Left renal pelvis (tissue), 4 donors: ENCODE data around the gene RAP1GAP2. TPM values are rescaled to one million over a fixed set of nuclear protein-coding genes. Genes with fewer than 3 reads are reported as not detected.

ENCODE experiments used
- DNase-seq, 4 donors: peaks; one replicate each; pipeline ENCODE4 v3.0.0-alpha.2; 2013; ENCODE audit warnings: low read depth in 4 of 4, low spot score in 3 of 4
- polyA plus RNA-seq, 4 donors: library from polyadenylated mRNA; unstranded; fragments of 120-200 nt; gene quantifications; one replicate each; pipeline ENCODE4 v1.2.1, GENCODE V29; 2013; ENCODE audit not compliant: insufficient read length in 4 of 4

Gene RAP1GAP2
- polyA plus RNA-seq, 4 donors, result 1.7 to 28.5 (median 24.1) TPM

- no peak for DNase-seq
Observed at GRCh38 chr17:2852221-2852620, 56.0 kb downstream of the RAP1GAP2 start.

GRCh38 chr17:2852729-2853282 lies 56.6 kb downstream of the RAP1GAP2 start:
- DNase-seq, result no peak

- no peak for DNase-seq
Observed at GRCh38 chr17:2853283-2854142, 57.3 kb downstream of the RAP1GAP2 start.

GRCh38 chr17:2854143-2855055 lies 58.2 kb downstream of the RAP1GAP2 start:
- no peak for DNase-seq

GRCh38 chr17:2855063-2855600 lies 58.9 kb downstream of the RAP1GAP2 start:
- DNase-seq, result no peak

- DNase-seq, result no peak
Observed at GRCh38 chr17:2856727-2857126, 60.5 kb downstream of the RAP1GAP2 start.

GRCh38 chr17:2860045-2860444 lies 63.8 kb downstream of the RAP1GAP2 start:
- DNase-seq, result no peak

GRCh38 chr17:2860883-2861282 lies 64.6 kb downstream of the RAP1GAP2 start:
- no peak for DNase-seq

- no peak for DNase-seq
Observed at GRCh38 chr17:2862197-2862596, 66.0 kb downstream of the RAP1GAP2 start.

- DNase-seq, result no peak
Observed at GRCh38 chr17:2863204-2863603, 67.0 kb downstream of the RAP1GAP2 start.

GRCh38 chr17:2865228-2865627 lies 69.0 kb downstream of the RAP1GAP2 start:
- DNase-seq, result no peak

GRCh38 chr17:2867441-2868424 lies 71.5 kb downstream of the RAP1GAP2 start:
- no peak for DNase-seq

- no peak for DNase-seq
Observed at GRCh38 chr17:2869604-2870003, 73.4 kb downstream of the RAP1GAP2 start.

GRCh38 chr17:2871205-2871604 lies 75.0 kb downstream of the RAP1GAP2 start:
- no peak for DNase-seq

- DNase-seq, result no peak
Observed at GRCh38 chr17:2871720-2872119, 75.5 kb downstream of the RAP1GAP2 start.

GRCh38 chr17:2872282-2872681 lies 76.0 kb downstream of the RAP1GAP2 start:
- no peak for DNase-seq

- no peak for DNase-seq
Observed at GRCh38 chr17:2874189-2874686, 78.0 kb downstream of the RAP1GAP2 start.

GRCh38 chr17:2875608-2876007 lies 79.4 kb downstream of the RAP1GAP2 start:
- no peak for DNase-seq

- no peak for DNase-seq
Observed at GRCh38 chr17:2876467-2876866, 80.2 kb downstream of the RAP1GAP2 start.
